ENCODE results near the gene STRBP. TPM values are rescaled to one million over a fixed set of nuclear protein-coding genes. Genes with fewer than 3 reads are reported as not detected.
"Not testable (repeated sequence)": the region's sequence is repeated elsewhere in the genome, so short reads cannot be mapped to it uniquely, and the experiment has no call there.

STRBP gene
- total RNA-seq, 2 donors from 2014 or later, result 10.0 to 12.6 TPM

DNA sequence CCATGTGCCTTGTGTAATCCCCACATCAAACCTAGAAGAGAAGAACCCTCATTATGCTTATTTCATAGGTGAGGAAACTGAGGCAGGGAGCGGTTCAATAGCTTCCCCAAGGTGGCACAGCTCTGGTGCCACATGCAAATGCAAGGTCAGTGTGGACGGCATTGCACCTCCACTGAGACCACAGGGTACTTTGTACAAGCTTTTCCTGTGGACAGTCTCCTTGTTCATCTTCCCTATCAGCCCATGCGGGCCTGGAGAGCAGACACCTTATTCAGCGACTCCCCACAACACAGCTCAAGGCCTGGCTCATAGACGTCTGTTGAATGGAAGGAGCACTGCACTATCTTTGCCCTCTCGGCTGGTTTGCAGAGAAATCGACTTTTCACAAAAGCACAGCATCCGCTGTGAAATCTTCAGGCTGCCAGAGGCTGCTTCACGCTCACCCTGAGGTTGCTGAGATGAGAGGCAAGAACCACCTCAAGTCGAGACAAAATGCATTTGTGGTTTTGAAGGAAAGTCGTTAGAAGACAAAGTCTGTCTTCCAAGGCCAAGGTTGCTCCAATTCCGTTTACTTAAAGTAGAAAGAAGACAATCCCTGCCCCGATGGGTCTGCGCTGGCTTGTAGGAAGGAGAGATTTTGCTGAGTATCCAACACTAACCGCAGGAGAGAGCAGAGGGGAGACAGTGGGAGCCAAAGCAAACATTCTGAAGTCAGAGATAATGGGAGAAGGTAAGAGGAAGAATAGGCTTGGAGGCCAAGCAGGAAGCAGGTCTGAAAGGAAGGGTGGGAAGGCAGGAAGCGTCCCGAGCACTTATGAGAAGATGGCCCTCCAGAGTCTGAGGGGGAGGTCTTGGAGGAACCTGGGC lies 34.2 kb upstream of the STRBP start:
- peaks cover 0 to 20% of the 10 kb centered on the region in 2 donors for H3K4me1 ChIP-seq
- H3K9me3 ChIP-seq, result no peaks in the 10 kb centered on the region
- no peaks in the 10 kb centered on the region for H3K27me3 ChIP-seq
- H3K36me3 ChIP-seq, result no peaks in the 10 kb centered on the region
- TF ChIP-seq, protein P1, sequence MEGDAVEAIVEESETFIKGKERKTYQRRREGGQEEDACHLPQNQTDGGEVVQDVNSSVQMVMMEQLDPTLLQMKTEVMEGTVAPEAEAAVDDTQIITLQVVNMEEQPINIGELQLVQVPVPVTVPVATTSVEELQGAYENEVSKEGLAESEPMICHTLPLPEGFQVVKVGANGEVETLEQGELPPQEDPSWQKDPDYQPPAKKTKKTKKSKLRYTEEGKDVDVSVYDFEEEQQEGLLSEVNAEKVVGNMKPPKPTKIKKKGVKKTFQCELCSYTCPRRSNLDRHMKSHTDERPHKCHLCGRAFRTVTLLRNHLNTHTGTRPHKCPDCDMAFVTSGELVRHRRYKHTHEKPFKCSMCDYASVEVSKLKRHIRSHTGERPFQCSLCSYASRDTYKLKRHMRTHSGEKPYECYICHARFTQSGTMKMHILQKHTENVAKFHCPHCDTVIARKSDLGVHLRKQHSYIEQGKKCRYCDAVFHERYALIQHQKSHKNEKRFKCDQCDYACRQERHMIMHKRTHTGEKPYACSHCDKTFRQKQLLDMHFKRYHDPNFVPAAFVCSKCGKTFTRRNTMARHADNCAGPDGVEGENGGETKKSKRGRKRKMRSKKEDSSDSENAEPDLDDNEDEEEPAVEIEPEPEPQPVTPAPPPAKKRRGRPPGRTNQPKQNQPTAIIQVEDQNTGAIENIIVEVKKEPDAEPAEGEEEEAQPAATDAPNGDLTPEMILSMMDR (IDR thresholded peaks at IDR 0.05), result no peak
- H3K27ac ChIP-seq, result no peak overlapping the region
- H3K4me3 ChIP-seq, result no peak overlapping the region
- DNase-seq (ENCODE audit: low spot score), result no peak

DNA sequence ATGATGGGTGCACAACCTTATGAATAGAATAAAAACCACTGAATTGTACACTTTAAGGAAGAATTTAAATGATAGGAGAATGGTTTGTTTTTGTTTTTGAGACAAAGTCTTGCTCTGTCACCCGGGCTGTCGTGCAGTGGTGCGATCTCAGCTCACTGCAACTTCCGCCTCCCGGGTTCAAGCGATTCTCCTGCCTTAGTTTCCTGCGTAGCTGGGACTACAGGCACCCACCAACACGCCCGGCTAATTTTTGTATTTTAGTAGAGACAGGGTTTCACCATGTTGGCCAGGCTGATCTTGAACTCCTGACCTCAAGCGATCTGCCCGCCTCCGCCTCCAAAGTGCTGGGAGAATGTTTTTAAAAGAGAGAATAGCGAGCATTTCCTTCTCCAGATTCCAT lies 33.5 kb upstream of the STRBP start:
- DNase-seq (ENCODE audit: low spot score); H3K27me3 ChIP-seq; H3K27ac ChIP-seq; H3K9me3 ChIP-seq; H3K4me3 ChIP-seq; H3K36me3 ChIP-seq: not testable (repeated sequence)
- peaks cover 0 to 20% of the 10 kb centered on the region in 2 donors for H3K4me1 ChIP-seq

DNA sequence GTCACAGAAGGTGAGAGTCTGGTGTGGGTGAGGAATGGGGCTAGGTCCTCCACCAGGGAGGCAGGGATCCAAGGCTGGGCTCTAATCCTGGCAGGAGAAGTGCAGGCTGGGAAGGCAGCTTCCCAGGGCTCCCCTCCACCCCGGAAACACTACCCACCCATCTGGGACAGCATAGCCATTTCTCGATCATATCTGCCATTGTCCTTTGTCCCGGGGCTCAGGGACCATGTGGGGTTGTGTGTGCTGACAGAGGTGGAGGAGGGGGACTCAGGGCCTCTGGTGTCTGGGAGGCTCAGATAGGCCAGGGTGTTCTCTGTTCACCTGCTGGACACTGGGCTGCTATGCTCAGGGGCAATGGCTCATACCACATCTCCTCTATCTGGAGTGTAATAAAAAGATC lies 32.2 kb upstream of the STRBP start:
- Histone ChIP-seq H3K4me3 (no peak overlapping the region), H3K4me1 (peaks cover 0 to 19% of the 10 kb centered on the region in 2 donors), H3K9me3 (no peaks in the 10 kb centered on the region), H3K36me3 (no peaks in the 10 kb centered on the region), H3K27me3 (no peaks in the 10 kb centered on the region), H3K27ac (peak overlapping the region; percentile 51 to 62)
- no peak for DNase-seq (ENCODE audit: low spot score)
- TF ChIP-seq, protein P1 (IDR thresholded peaks at IDR 0.05), result no peak

DNA sequence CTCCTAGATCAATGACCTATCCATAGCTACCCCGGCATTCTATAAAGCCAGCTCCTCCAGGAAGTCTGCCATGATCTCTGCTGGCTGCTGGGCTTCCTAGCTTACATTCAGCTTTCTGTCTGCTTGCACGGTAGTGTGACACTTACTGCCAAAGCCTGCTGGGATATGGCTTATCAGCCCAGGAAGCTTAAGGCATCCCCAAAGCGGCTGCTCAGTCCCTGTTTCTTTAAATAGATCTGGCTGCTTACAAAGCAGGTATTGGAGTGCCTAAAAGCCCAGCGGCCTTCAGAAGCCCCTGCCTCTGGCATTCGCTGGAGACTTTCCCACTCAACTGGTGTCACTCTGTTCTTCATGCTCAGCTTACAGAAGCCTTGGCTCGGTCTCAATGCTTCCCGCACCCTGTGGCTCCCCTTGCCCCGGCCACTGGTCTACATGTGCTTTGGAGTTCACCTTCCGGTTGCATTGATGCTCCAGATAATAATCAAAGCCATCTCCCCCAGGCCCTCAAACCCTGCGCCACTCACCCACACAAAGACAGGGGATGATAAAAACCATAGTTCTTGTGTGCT lies 31.3 kb upstream of the STRBP start:
- Histone ChIP-seq H3K27me3 (no peaks in the 10 kb centered on the region), H3K27ac (peak overlapping the region; percentile 51 to 62), H3K4me1 (peaks cover 0 to 10% of the 10 kb centered on the region in 2 donors), H3K4me3 (no peak overlapping the region), H3K36me3 (no peaks in the 10 kb centered on the region), H3K9me3 (no peaks in the 10 kb centered on the region)
- DNase-seq (ENCODE audit: low spot score), result no peak
- TF ChIP-seq, protein P1 (IDR thresholded peaks at IDR 0.05), result no peak

DNA sequence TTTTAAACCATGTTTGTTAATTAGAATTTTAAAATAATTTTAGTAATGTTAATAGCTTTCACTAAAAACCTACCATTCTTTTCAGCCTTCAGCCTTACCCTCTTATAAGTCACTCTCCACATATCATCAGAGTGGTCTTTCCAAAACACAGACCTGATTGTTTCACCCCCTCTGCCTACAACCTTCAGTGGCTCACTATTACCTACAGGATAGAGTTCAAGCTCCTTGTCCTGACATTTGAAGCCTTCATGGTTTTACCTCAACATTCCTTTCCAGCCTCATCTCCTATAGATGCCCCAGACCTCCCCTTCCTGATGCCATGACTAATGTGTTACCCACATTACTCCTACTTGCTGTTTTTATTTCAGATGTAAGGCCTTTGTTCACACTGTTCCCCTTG lies 27.8 kb upstream of the STRBP start:
- Histone ChIP-seq H3K4me3 (no peak overlapping the region), H3K27me3 (no peaks in the 10 kb centered on the region), H3K36me3 (no peaks in the 10 kb centered on the region), H3K9me3 (no peaks in the 10 kb centered on the region), H3K4me1 (peaks cover 0 to 7% of the 10 kb centered on the region in 2 donors), H3K27ac (no peak overlapping the region)
- DNase-seq (ENCODE audit: low spot score), result no peak
- TF ChIP-seq, protein P1 (IDR thresholded peaks at IDR 0.05), result no peak

DNA sequence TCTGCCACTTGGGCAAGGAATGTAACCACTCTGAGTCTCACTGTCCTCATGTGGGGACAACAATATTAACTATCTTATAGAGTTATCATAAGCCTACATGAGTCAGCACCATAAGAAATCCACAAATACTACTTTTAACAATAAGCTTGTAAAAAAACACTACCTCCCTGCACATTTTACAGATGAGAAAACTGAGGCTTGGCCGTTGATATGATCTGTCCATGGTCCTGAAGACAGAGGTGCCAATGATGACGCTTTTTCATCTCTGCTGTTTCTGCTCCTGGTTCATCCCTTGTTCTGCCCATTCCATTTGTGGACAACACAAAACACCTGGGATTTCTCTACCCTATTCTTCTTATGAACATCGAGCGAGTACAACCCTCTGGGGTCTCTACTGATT lies 23.4 kb upstream of the STRBP start:
- Histone ChIP-seq H3K9me3 (no peaks in the 10 kb centered on the region), H3K4me3 (no peak overlapping the region), H3K36me3 (no peaks in the 10 kb centered on the region), H3K27me3 (no peaks in the 10 kb centered on the region), H3K4me1 (no peaks in the 10 kb centered on the region), H3K27ac (no peak overlapping the region)
- DNase-seq (ENCODE audit: low spot score), result no peak
- TF ChIP-seq, protein P1 (IDR thresholded peaks at IDR 0.05), result no peak
